ENCODE results near the gene KLHL30.

KLHL30 gene

GRCh38 chr2:238152771-238153688, 14.6 kb downstream of the KLHL30 start:
- Histone ChIP-seq H3K4me1 (ENCODE audit: insufficient read depth, low read length, severe bottlenecking) (no peaks in the 10 kb centered on the region), H3F3A (ENCODE audit: insufficient read depth, low read length) (no peaks in the 10 kb centered on the region), H3K27ac (ENCODE audit: low read depth, low read length, poor library complexity, severe bottlenecking) (no peak overlapping the region), H2AFZ (ENCODE audit: low read length) (no peak overlapping the region), H3K36me3 (ENCODE audit: insufficient read depth, low read length) (no peaks in the 10 kb centered on the region; the same call in 1 of the 2 replicates), H4K20me1 (ENCODE audit: insufficient read depth, low read length) (no peaks in the 10 kb centered on the region), H3K27me3 (ENCODE audit: insufficient read depth, low read length) (peaks cover 7% of the 10 kb centered on the region; the same call in 1 of the 2 replicates), H3K9me2 (ENCODE audit: low read depth, low read length) (no peaks in the 10 kb centered on the region), H3K9ac (ENCODE audit: low read length) (no peak overlapping the region), H3K4me3 (ENCODE audit: low read depth, low read length, poor library complexity, severe bottlenecking) (no peak overlapping the region), H3K9me3 (ENCODE audit: low read length) (no peaks in the 10 kb centered on the region), H3K79me2 (ENCODE audit: insufficient read depth, low read length) (no peaks in the 10 kb centered on the region), H3K4me2 (ENCODE audit: low read length) (no peak overlapping the region)
- TF ChIP-seq CTCF (IDR thresholded peaks at IDR 0.05; ENCODE audit: low read length) (peak; percentile 36; the same call in 1 of the 2 replicates), EZH2 (IDR thresholded peaks at IDR 0.05; ENCODE audit: borderline replicate concordance, low read length) (no peak)

- Histone ChIP-seq H4K20me1 (ENCODE audit: insufficient read depth, low read length) (no peaks in the 10 kb centered on the region), H2AFZ (ENCODE audit: low read length) (no peak overlapping the region), H3K79me2 (ENCODE audit: insufficient read depth, low read length) (no peaks in the 10 kb centered on the region), H3K27me3 (ENCODE audit: insufficient read depth, low read length) (peaks cover 6% of the 10 kb centered on the region; the same call in 1 of the 2 replicates), H3K9ac (ENCODE audit: low read length) (no peak overlapping the region), H3F3A (ENCODE audit: insufficient read depth, low read length) (no peaks in the 10 kb centered on the region), H3K4me2 (ENCODE audit: low read length) (no peak overlapping the region), H3K27ac (ENCODE audit: low read depth, low read length, poor library complexity, severe bottlenecking) (no peak overlapping the region), H3K36me3 (ENCODE audit: insufficient read depth, low read length) (no peaks in the 10 kb centered on the region; the same call in 1 of the 2 replicates), H3K9me2 (ENCODE audit: low read depth, low read length) (no peaks in the 10 kb centered on the region), H3K4me3 (ENCODE audit: low read depth, low read length, poor library complexity, severe bottlenecking) (no peak overlapping the region), H3K9me3 (ENCODE audit: low read length) (no peaks in the 10 kb centered on the region), H3K4me1 (ENCODE audit: insufficient read depth, low read length, severe bottlenecking) (peaks cover 5% of the 10 kb centered on the region)
- TF ChIP-seq CTCF (IDR thresholded peaks at IDR 0.05; ENCODE audit: low read length) (no peak), EZH2 (IDR thresholded peaks at IDR 0.05; ENCODE audit: borderline replicate concordance, low read length) (no peak)
These were observed 16.1 kb downstream of the KLHL30 start for GRCh38 chr2:238154570-238154969.

GRCh38 chr2:238155051-238155760, 16.7 kb downstream of the KLHL30 start:
- Histone ChIP-seq H3K4me2 (ENCODE audit: low read length) (no peak overlapping the region), H3K4me1 (ENCODE audit: insufficient read depth, low read length, severe bottlenecking) (peaks cover 11% of the 10 kb centered on the region), H3K4me3 (ENCODE audit: low read depth, low read length, poor library complexity, severe bottlenecking) (no peak overlapping the region), H3K27ac (ENCODE audit: low read depth, low read length, poor library complexity, severe bottlenecking) (no peak overlapping the region), H3K9ac (ENCODE audit: low read length) (no peak overlapping the region), H3K9me3 (ENCODE audit: low read length) (no peaks in the 10 kb centered on the region), H3F3A (ENCODE audit: insufficient read depth, low read length) (no peaks in the 10 kb centered on the region), H3K27me3 (ENCODE audit: insufficient read depth, low read length) (no peaks in the 10 kb centered on the region; the same call in 1 of the 2 replicates), H4K20me1 (ENCODE audit: insufficient read depth, low read length) (no peaks in the 10 kb centered on the region), H3K36me3 (ENCODE audit: insufficient read depth, low read length) (no peaks in the 10 kb centered on the region; the same call in 1 of the 2 replicates), H3K9me2 (ENCODE audit: low read depth, low read length) (no peaks in the 10 kb centered on the region), H2AFZ (ENCODE audit: low read length) (no peak overlapping the region), H3K79me2 (ENCODE audit: insufficient read depth, low read length) (no peaks in the 10 kb centered on the region)
- no peak for TF ChIP-seq EZH2 (IDR thresholded peaks at IDR 0.05; ENCODE audit: borderline replicate concordance, low read length)

All from OCI-LY1 (cell line).